ENCODE measurements around the gene IL13RA2.

Gene IL13RA2

GRCh38 chrX:115029440-115029839 is 12.0 kb upstream of the IL13RA2 start:
- no peaks in the 10 kb centered on the region for H3K4me1 Mint-ChIP-seq (ENCODE audit: low read depth in 2 of 2)
- DNase-seq (no peak), ATAC-seq (replicated peaks) (no peak)
- no peaks in the 10 kb centered on the region for H3K27me3 Mint-ChIP-seq
- peaks cover 4 to 18% of the 10 kb centered on the region in 2 donors for H3K9me3 Mint-ChIP-seq
- H3K27ac Mint-ChIP-seq, result no peak overlapping the region
- no peaks in the 10 kb centered on the region for H3K36me3 Mint-ChIP-seq (ENCODE audit: insufficient read depth)
- no peak overlapping the region for H3K4me3 Mint-ChIP-seq

GRCh38 chrX:115023811-115024210 is 6.4 kb upstream of the IL13RA2 start:
- ATAC-seq (replicated peaks), result no peak
- H3K27me3 Mint-ChIP-seq, result no peaks in the 10 kb centered on the region

GRCh38 chrX:115023139-115023538 is 5.7 kb upstream of the IL13RA2 start:
- ATAC-seq (replicated peaks), result no peak
- Mint-ChIP-seq H3K27ac (no peak overlapping the region), H3K9me3 (peaks cover 6 to 23% of the 10 kb centered on the region in 2 donors), H3K4me1 (ENCODE audit: low read depth in 2 of 2) (no peaks in the 10 kb centered on the region), H3K4me3 (no peak overlapping the region), H3K36me3 (ENCODE audit: insufficient read depth) (no peaks in the 10 kb centered on the region), H3K27me3 (no peaks in the 10 kb centered on the region)
- no peak for DNase-seq

More at GRCh38 chrX:115023811-115024210, 6.4 kb upstream of the IL13RA2 start:
- no peak overlapping the region for H3K27ac Mint-ChIP-seq
- no peaks in the 10 kb centered on the region for H3K36me3 Mint-ChIP-seq (ENCODE audit: insufficient read depth)
- H3K9me3 Mint-ChIP-seq, result peaks cover 4 to 18% of the 10 kb centered on the region in 2 donors
- no peaks in the 10 kb centered on the region for H3K4me1 Mint-ChIP-seq (ENCODE audit: low read depth in 2 of 2)
- H3K4me3 Mint-ChIP-seq, result no peak overlapping the region
- DNase-seq, result no peak

GRCh38 chrX:115021121-115021520 is 3.7 kb upstream of the IL13RA2 start:
- Mint-ChIP-seq H3K27ac (no peak overlapping the region), H3K4me3 (no peak overlapping the region), H3K36me3 (ENCODE audit: insufficient read depth) (no peaks in the 10 kb centered on the region), H3K27me3 (no peaks in the 10 kb centered on the region), H3K9me3 (peaks cover 5 to 18% of the 10 kb centered on the region in 2 donors), H3K4me1 (ENCODE audit: low read depth in 2 of 2) (no peaks in the 10 kb centered on the region)
- ATAC-seq (replicated peaks) (no peak), DNase-seq (no peak)

GRCh38 chrX:115018944-115019343 is 1.5 kb upstream of the IL13RA2 start:
- Mint-ChIP-seq H3K36me3 (ENCODE audit: insufficient read depth) (no peaks in the 10 kb centered on the region), H3K9me3 (peaks cover 2 to 6% of the 10 kb centered on the region in 2 donors), H3K4me1 (ENCODE audit: low read depth in 2 of 2) (no peaks in the 10 kb centered on the region), H3K4me3 (no peak overlapping the region), H3K27ac (no peak overlapping the region), H3K27me3 (no peaks in the 10 kb centered on the region)
- no peak for DNase-seq
- ATAC-seq (replicated peaks), result no peak

- H3K4me1 Mint-ChIP-seq (ENCODE audit: low read depth in 2 of 2), result no peaks in the 10 kb centered on the region
- DNase-seq (no peak), ATAC-seq (replicated peaks) (no peak)
- peaks cover 2 to 6% of the 10 kb centered on the region in 2 donors for H3K9me3 Mint-ChIP-seq
- H3K4me3 Mint-ChIP-seq, result no peak overlapping the region
- no peak overlapping the region for H3K27ac Mint-ChIP-seq
- no peaks in the 10 kb centered on the region for H3K36me3 Mint-ChIP-seq (ENCODE audit: insufficient read depth)
- no peaks in the 10 kb centered on the region for H3K27me3 Mint-ChIP-seq
These were observed 728 bp upstream of the IL13RA2 start for GRCh38 chrX:115018040-115018647.

GRCh38 chrX:115013705-115014104 is 3.7 kb downstream of the IL13RA2 start:
- ATAC-seq (replicated peaks) (no peak), DNase-seq (no peak)
- no peak overlapping the region for H3K4me3 Mint-ChIP-seq

GRCh38 chrX:115011428-115011827 is 6.0 kb downstream of the IL13RA2 start:
- Mint-ChIP-seq H3K4me3 (no peak overlapping the region), H3K9me3 (peaks cover 2 to 8% of the 10 kb centered on the region in 2 donors), H3K4me1 (ENCODE audit: low read depth in 2 of 2) (no peaks in the 10 kb centered on the region), H3K27ac (no peak overlapping the region), H3K27me3 (no peaks in the 10 kb centered on the region), H3K36me3 (ENCODE audit: insufficient read depth) (no peaks in the 10 kb centered on the region)
- ATAC-seq (replicated peaks) (no peak), DNase-seq (no peak)

More at GRCh38 chrX:115013705-115014104, 3.7 kb downstream of the IL13RA2 start:
- no peaks in the 10 kb centered on the region for H3K27me3 Mint-ChIP-seq
- no peaks in the 10 kb centered on the region for H3K4me1 Mint-ChIP-seq (ENCODE audit: low read depth in 2 of 2)
- peaks cover 3 to 13% of the 10 kb centered on the region in 2 donors for H3K9me3 Mint-ChIP-seq
- H3K27ac Mint-ChIP-seq, result no peak overlapping the region
- H3K36me3 Mint-ChIP-seq (ENCODE audit: insufficient read depth), result no peaks in the 10 kb centered on the region

GRCh38 chrX:114999906-115000305 is 17.5 kb downstream of the IL13RA2 start:
- H3K9me3 Mint-ChIP-seq, result peaks cover 0 to 2% of the 10 kb centered on the region in 2 donors
- no peaks in the 10 kb centered on the region for H3K27me3 Mint-ChIP-seq
- ATAC-seq (replicated peaks) (no peak), DNase-seq (no peak)
- no peaks in the 10 kb centered on the region for H3K36me3 Mint-ChIP-seq (ENCODE audit: insufficient read depth)
- H3K4me3 Mint-ChIP-seq, result no peak overlapping the region
- no peak overlapping the region for H3K27ac Mint-ChIP-seq
- no peaks in the 10 kb centered on the region for H3K4me1 Mint-ChIP-seq (ENCODE audit: low read depth in 2 of 2)

GRCh38 chrX:114997779-114998178 is 19.6 kb downstream of the IL13RA2 start:
- Mint-ChIP-seq H3K27ac (no peak overlapping the region), H3K9me3 (no peaks in the 10 kb centered on the region), H3K27me3 (no peaks in the 10 kb centered on the region), H3K4me3 (no peak overlapping the region), H3K4me1 (ENCODE audit: low read depth in 2 of 2) (no peaks in the 10 kb centered on the region), H3K36me3 (ENCODE audit: insufficient read depth) (no peaks in the 10 kb centered on the region)
- DNase-seq, result no peak
- no peak for ATAC-seq (replicated peaks)

- Mint-ChIP-seq H3K36me3 (ENCODE audit: insufficient read depth) (no peaks in the 10 kb centered on the region), H3K4me1 (ENCODE audit: low read depth in 2 of 2) (no peaks in the 10 kb centered on the region), H3K27ac (no peak overlapping the region), H3K27me3 (no peaks in the 10 kb centered on the region), H3K9me3 (peaks cover 0 to 13% of the 10 kb centered on the region in 2 donors), H3K4me3 (no peak overlapping the region)
- DNase-seq (no peak), ATAC-seq (replicated peaks) (no peak)
These were observed 31.3 kb downstream of the IL13RA2 start for GRCh38 chrX:114985967-114986592.

GRCh38 chrX:114976292-114976691 is 41.1 kb downstream of the IL13RA2 start:
- DNase-seq (no peak), ATAC-seq (replicated peaks) (no peak)
- no peak overlapping the region for H3K4me3 Mint-ChIP-seq
- peaks cover 3% of the 10 kb centered on the region for H3K36me3 Mint-ChIP-seq (ENCODE audit: insufficient read depth)
- no peaks in the 10 kb centered on the region for H3K4me1 Mint-ChIP-seq (ENCODE audit: low read depth in 2 of 2)
- H3K9me3 Mint-ChIP-seq, result peaks cover 0 to 6% of the 10 kb centered on the region in 2 donors
- no peak overlapping the region for H3K27ac Mint-ChIP-seq
- no peaks in the 10 kb centered on the region for H3K27me3 Mint-ChIP-seq

- Mint-ChIP-seq H3K27me3 (no peaks in the 10 kb centered on the region), H3K36me3 (ENCODE audit: insufficient read depth) (no peaks in the 10 kb centered on the region), H3K9me3 (peaks cover 0 to 4% of the 10 kb centered on the region in 2 donors), H3K4me1 (ENCODE audit: low read depth in 2 of 2) (no peaks in the 10 kb centered on the region), H3K27ac (no peak overlapping the region), H3K4me3 (no peak overlapping the region)
- ATAC-seq (replicated peaks), result no peak
- no peak for DNase-seq
These were observed 44.4 kb downstream of the IL13RA2 start for GRCh38 chrX:114973013-114973412.

GRCh38 chrX:114970806-114971205 is 46.6 kb downstream of the IL13RA2 start:
- no peaks in the 10 kb centered on the region for H3K4me1 Mint-ChIP-seq (ENCODE audit: low read depth in 2 of 2)
- DNase-seq (no peak), ATAC-seq (replicated peaks) (no peak)
- H3K27ac Mint-ChIP-seq, result no peak overlapping the region
- peaks cover 0 to 4% of the 10 kb centered on the region in 2 donors for H3K9me3 Mint-ChIP-seq
- no peaks in the 10 kb centered on the region for H3K27me3 Mint-ChIP-seq
- H3K36me3 Mint-ChIP-seq (ENCODE audit: insufficient read depth), result no peaks in the 10 kb centered on the region
- H3K4me3 Mint-ChIP-seq, result no peak overlapping the region
